LNCAP (cell line): ENCODE data around the gene JHY.

Experiments
- CTCF ChIP-seq: fragments of 450-650 bp; IDR thresholded peaks from 2 replicates; pipeline ENCODE4 v1.5.1; 2017; ENCODE audit warnings: mild to moderate bottlenecking

JHY gene

GRCh38 chr11:122882189-122882856 is at the start of gene JHY:
Gene JHY, plus strand, starts transcription at chr11:122882759. Its CDS starts 3,091 bp downstream, at chr11:122885850.
- TF ChIP-seq CTCF, result no peak

DNA sequence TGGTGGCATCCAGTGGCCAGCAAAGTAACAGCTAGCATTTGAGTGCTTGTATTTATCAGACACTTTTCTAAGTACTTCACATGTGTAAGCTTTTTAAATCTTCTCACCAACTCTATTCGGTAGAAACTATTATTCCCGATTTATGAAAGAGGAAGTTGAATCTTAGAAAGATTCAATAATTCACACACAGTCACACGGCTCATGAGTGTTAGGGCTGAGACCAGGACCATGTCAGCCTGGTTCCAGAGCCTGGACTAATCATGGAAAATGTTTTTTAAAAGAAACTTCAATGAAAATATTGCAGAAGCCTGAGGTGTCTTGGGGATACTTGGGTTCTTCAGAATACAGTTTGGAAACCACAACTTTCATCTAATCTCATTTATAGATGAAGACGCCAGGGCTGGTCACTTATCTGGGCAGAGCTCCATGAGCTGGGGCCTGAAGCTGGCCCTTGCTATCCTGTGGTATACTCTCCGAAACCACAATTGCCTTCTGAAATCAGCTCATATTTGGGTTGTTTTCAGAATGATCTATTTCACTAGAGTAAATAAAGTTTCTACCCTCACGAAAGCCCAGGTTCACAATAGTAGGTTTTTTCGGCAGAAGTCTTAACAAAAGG is 48.6 kb upstream of the JHY start:
- no peak for TF ChIP-seq CTCF

DNA sequence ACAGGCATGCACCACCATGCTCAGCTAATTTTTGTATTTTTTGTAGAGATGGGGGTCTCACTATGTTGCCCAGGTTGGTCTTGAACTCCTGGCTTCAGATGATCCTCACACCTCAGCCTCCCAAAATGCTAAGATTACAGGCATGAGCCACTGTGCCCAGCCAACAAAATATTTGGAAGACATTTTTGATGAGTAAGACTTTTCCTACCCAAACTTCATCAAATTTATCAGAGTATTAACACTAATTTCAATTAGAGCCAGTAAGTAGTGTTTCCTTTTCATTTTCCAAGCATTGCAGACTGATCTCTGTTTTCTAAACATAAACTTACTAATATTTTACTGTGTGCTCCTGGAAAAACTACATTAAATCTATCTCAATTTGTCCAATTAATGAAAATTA is 45.6 kb upstream of the JHY start:
- no peak for TF ChIP-seq CTCF

GRCh38 chr11:122837528-122838346 is 44.8 kb upstream of the JHY start:
- no peak for TF ChIP-seq CTCF

DNA sequence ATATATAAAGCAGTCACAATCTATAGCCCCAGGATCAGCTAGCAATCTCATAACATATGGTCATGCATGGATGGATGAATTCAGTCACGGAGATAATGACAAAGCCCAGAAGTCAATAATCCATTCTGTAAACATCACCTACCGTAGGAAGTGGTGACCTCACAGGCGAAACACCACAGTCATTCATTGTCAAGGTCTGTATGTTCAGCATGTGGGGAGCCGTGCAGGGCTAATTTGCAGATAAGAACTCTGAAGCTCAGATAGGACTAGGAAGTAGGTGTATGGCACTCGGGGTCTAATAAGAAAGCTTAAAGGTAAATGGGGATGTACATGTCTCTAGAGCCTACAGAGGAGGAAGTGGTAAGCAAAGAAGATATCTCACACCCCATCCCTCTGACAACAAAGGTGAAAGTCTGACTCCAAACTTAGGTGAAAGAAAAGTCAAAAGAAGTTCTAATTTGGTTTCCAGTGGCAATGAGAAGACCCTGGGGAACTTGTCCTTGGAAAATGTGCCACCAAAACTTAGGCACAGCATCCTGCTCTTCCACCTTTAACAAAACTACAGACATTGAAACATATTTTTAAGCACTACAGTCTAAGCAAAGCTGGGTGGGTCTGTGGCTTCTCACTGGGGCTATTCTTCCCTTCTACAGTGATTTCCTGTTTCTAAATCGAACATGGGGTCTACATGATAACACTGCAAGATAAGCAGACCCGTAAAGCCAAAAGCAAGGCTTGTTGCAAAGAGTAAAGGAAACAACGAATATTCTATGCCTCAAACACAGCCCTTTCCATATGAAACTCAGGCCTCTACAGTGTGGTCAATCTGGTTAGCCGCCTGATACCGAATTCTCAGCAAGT is 39.0 kb upstream of the JHY start:
- TF ChIP-seq CTCF, result no peak

DNA sequence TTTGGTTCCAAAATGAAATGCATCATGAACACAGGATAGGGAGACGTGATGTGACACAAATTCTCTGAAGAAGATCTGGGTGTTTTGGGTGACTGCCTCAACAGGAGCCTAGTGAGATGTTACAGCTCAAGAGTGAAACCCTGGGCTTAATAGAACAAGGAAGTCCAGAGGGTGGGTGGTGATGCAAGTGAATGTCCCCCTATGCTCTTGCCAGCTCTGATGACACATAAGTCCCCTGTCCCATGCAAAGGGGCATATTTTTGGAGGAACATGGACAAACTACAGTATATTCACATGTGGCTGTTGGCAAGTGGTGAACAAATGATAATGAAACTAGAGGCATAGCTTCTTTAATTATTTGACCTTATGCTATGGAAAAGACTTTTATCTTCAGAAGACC is 35.1 kb upstream of the JHY start:
- TF ChIP-seq CTCF, result no peak

GRCh38 chr11:122848186-122848585 is 34.4 kb upstream of the JHY start:
- no peak for TF ChIP-seq CTCF
